NCI-H526 treated with DMSO at 0.1 percent for 48 hours (cell line): ENCODE data around the gene KIAA1671.

Source experiments
- DNase-seq: peaks from one replicate; lab custom pipeline; 2025; lab: John Stamatoyannopoulos, UW

The KIAA1671 gene

DNA sequence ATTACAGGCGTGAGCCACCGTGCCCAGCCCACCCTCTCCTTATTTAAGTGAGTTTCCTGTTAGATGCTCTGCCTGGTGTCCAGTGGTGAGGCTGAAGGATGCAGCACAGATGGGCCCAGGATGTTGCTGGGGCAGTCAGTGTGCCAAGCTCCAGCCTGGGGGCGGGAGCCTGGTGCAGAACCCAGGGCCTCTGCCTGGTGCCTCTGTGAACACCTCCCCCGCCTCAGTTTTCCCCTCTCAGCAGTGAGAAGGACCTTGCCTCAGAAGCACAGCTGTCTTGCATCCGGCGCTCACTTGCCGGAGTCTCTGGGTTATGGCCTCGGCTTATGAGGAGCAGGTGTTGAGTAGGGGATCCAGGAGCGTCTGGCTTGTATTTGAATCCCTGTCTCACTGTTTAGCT lies 116.2 kb downstream of the KIAA1671 start:
- DNase-seq: no peak

DNA sequence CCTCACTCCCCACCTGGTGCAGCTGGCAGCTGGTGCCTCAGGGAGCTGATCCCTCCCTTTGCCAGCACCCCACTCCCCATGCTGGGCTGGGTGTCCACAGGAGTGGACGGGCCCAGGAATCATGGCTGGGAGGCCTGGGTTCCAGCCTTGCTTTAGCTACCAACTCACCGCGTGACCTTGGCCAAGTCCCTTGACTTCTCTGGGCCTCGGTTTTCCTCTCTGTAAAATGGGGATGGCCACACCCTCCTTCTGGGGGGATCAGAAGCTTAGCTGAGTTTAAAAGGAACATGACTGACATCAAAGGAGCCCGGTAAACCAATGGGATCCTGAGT lies 116.9 kb downstream of the KIAA1671 start:
- no peak for DNase-seq

DNA sequence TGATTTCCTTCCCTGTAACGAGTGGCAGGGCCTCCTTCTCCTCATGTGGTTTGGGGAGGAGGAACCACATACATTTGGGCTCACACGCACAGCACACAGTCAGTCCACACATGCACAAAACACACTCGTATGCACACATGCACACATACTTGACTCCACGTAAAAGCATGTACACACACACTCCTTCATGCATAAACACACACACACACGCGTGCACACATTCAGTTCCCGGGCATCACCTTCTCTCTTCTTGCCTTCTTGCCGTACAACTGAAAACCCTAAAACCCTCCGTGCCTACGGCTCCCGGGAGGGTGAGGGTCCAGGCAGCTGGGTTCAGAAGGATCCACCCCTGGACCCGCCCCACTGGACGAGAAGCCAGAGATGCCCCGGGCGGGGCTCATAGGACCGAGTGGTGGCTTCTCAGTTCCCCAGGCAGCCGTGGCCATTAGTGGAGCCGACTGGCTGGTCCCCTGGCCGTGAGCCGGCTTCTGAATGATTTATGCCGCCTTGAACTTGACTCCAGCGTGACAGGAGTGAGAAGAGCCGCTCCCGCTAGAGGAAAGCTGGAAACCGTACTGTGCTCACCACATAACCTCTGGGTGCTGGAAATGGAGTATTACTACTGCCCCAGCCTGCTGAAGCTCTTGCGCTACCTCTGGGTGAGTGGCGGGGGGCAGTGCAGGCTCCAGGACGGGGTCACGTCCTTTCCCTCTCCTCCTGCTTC lies 117.4 kb downstream of the KIAA1671 start:
- no peak for DNase-seq

DNA sequence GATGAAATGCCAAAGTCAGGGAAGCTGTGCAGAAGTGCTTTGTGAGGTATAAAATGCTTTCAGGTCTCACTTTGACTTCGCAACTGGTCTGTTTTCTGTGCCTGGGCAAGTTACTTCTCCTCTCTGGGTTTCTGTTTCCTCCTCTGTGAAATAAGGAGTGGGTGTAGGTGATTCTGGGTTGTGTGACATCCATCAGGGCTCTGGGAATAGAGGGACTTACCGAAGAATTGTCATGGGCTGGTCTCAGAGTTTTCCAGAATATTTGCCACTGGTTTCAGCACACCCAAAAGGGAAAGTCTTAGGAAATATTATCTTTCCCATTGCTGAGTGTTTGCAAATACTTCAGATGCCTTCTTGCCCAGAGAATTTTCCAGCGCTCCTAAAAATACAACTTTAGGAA lies 118.4 kb downstream of the KIAA1671 start:
- no peak for DNase-seq

DNA sequence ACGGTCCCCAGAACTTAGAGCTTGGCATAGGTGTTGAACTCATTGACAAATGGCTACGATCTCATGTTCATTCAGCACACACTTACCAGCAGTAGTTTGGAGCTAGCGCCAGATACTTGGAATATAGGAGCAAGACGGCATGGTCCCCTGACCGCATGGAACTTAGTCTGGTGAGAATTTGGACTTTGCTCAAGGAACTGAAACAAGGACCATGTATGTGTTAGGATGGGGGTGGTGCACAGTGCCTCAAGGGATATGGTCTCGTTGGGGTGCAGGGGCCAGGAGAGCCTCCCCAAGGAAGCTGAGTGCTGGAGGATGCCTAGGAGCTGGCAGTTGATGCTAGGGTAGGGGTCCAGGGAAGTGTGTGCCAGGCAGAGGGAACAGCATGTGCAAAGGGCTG lies 119.2 kb downstream of the KIAA1671 start:
- DNase-seq: no peak

DNA sequence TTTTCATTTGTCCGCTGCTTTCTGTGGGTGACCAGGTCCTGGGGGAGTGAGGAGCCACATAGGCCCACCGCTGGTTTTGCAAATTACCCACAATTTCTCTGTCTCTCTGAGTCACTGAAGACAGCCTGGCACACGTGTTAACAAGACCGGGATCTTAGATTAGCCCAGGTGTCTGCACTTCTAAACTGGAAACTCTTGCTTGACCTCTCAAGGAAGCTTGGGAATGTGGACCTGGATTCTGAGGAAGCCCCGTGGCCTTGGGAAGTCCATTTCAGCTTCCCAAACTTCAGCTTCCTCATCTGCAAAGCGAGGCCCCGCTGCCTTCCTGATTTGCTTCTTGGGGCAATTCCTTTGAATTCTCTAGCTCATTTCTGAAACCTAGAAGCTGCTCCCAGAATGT lies 119.9 kb downstream of the KIAA1671 start:
- DNase-seq: no peak

DNA sequence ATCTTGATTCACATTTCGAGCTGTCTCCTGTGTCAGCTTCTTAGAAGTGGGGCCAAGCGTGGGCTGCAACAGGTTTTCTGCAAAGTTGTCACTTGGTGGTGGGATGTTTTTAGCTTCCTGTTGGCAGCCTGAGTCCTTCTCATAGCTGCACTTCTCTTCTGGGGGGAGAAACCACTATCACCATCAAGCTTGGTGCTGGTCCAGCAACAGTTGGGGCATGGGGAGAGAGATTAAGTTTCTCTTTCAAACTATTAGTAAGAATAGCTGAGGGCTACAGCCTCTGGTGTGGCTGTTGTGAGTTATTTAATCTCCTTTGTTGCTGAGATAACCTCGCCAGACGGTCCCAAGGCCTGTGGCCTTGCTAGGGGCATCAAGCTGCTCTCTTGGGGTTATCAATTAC lies 123.8 kb downstream of the KIAA1671 start:
- DNase-seq: no peak

DNA sequence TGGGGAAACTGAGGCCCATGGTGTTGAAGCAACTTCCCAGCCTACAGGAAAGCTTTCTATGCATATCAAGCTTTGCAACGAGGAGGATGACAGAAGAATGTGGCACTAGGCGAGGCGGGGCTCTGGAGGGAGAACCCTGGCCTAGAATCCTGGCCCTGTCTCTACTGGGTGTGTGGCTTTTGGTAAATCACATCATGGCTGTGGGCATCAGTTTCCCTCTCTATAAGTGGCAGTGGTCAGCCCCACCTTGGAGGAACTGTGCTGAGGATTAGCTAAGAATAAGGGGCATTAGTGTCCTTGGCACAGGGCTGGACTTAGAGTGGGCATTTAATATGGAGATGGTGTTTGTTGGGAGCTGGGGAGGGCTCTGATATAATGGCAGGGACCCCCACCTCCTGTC lies 124.5 kb downstream of the KIAA1671 start:
- no peak for DNase-seq

DNA sequence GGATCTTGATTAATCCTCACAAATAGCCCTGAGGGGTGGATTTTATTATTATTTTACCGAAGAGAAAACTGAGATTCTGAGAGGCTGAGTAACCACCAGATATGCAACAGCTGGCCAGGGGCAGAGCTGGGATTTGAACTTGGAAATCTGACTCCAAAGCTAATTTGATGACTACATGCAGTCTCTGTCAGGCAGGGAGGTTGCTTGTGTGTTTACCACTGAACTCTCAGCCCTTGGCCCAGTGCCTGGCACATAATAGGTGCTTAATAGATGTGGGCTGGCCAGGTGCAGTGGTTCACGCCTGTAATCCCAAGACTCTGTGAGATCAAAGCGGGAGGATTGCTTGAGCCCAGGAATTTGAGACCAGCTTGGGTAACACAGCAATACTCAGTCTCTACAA lies 125.4 kb downstream of the KIAA1671 start:
- no peak for DNase-seq

DNA sequence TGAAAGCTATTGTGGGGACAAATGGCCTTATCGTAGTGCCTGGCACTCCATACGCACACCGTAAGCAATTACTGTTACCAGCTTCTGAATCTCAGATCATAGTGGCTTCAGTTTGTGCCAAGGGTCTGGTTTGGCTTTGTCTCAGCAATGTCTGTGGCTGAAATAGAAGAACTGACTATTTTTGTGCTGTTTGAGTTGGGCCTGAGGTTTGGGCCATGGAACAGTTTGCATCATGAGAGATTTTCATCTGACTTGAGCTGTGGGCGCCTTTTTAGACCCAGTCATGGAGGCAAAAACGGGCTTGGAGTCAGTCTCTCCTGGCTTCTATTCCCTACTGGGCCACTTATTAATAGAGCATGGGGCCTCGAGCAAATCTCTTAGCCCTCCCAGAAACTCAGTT lies 126.1 kb downstream of the KIAA1671 start:
- no peak for DNase-seq

DNA sequence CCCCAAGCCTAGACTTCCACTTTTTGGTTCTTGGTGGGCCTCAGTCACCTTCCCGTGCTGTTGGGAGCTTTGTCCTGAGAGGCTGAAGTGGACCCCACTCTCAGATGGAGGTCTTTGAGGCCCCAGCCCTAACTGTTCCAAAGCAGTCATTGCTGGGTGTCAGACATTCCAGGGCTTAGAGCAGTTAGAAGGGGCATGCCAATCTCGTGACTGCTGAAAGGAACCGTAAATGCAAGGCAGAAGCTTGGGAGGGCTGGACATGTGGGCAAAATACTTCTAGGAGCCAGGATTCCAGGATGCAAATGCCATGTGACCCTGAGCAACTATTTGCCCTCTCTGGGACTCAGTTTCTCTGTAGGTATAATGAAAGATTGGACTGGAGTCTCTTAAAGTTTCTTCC lies 128.3 kb downstream of the KIAA1671 start:
- DNase-seq: no peak

DNA sequence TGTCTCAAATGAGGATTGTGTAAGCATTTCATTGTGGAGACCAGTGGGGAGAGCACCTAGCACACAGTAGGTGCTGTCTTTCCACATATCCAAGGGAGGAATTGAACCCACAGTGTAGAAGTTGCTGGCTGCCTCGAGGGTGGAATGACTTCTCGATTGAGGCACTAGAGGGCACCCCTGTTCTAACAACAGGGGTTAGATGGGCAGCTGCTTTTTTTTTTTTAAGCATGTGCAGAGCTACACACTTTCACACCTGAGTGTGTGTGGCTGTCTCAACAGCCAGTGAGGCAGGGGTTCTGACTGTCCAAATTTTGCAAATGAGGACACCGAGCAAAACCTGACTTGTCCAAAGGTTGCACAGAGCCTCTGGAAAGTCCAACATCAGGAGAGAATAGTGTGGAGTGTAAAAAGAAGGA lies 128.9 kb downstream of the KIAA1671 start:
- no peak for DNase-seq

DNA sequence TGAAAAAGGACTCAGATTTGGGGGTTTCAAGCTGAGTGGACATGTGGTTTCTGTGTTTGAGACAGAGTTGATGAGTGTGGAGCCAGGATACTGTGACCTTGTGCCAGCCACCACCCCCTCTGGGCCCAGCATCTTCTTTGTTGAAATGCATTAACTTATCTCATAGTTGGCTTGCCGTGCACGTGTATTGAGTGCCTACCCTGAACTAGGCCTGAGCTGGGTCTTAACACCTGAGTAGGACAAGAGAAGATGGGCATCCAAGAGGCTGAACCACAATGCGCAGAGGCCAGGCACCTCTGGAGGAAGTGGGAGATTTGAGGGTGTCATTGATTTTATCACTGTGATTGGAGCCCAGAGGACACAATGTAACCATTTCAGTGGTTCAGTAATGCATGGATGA lies 129.6 kb downstream of the KIAA1671 start:
- DNase-seq: no peak

DNA sequence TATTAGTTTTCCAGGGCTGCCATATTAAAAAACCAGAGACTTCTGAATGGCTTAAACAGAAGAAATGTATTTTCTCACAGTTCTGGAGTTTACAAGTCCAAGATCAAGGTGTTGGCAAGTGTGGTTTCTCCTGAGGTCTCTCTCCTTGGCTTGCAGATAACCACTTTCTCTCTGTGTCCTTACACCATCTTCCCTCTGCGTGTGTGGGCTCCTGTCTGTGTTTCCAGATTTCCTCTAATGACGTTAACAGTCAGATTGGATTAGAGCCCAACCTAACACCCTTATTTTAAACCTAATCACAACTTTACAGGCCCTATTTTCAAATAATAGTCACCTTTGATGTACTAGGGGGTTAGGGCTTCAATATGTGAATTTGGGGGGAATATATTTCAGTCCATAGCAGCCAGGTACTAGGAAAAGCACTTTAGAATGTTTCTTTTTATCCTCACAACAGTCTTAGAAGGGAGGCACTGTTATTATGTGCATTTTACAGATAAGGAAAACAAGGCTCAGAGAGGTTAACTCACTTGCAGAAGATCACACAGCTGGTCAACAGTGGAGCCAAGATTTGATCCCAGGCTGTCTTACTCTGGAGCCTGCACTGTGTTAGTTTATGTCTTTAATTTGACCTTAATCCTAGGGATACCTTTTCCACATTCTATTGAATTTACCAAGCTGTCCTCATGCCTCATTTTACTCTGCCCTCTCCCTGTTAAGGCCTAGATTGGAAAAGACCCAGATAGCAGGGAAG lies 130.7 kb downstream of the KIAA1671 start:
- no peak for DNase-seq

DNA sequence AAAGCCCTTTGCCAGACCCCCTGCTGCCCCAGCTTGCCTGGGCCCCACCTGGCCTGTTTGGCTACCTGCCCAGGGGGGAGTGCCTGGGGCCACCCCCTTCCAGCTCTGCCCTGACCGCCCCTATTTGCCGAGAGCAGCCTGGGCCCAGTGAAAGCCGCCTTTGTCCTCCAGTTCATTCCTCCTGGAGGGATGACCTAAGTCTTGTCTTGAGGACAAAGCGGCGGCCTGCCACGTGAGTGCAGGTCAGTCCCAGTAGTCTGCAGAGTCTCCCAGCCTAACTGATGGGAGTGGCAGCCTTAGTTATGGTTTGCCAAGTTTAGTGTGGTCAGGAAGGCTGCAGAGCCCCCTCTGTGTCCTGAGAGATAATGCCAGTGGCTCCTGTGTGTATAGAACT lies 131.3 kb downstream of the KIAA1671 start:
- no peak for DNase-seq

DNA sequence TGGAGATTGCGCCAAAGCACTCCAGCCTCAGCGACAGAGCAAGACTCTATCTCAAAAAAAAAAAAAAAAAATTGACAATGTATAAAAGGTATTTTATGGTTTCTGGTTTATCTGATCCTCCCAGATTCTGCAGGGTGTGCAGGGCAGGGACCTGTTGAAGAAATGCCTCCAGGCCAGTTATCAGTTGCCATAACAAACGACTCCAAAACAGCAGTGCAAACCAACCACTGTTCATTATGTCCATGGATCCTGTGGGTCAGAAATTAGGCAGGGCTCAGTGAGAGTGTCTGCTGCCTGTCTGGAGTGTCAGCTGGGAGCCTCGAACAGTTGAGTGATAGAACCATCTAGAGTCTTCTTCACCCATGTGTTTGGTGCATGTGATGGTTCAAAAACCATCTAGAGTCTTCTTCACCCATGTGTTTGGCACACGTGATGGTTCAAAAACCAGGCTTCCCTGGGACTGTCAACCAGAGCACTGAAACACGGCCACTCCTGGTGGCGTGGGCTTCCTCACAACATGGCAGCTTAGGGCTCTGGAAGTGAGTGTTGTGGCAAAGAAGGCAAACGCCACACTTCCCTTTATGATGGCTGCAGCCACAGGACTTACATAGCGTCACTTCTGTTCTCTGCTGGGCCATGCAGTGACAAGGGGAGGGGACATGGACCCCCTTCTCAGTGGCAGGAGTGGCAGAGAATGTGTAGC lies 132.0 kb downstream of the KIAA1671 start:
- no peak for DNase-seq

DNA sequence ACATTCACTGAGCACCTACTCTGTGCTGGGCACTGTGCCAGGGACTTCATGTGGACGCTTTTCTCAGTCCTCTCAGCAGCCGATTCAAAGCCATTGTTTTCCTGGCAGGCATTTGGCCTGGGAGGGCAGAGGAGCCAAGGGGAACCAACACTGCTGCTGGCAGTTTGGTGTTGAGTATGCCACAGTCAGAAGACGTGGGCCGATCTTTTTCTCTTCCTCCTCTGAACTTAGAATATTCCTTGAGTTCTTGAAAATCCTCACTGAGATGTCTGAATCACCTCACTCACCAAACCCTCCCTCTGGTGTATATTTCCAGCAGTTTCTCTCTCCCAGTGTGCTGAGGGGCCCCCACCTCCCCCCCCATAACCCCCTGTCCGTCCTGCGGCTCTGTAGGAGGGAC lies 132.6 kb downstream of the KIAA1671 start:
- DNase-seq: no peak

DNA sequence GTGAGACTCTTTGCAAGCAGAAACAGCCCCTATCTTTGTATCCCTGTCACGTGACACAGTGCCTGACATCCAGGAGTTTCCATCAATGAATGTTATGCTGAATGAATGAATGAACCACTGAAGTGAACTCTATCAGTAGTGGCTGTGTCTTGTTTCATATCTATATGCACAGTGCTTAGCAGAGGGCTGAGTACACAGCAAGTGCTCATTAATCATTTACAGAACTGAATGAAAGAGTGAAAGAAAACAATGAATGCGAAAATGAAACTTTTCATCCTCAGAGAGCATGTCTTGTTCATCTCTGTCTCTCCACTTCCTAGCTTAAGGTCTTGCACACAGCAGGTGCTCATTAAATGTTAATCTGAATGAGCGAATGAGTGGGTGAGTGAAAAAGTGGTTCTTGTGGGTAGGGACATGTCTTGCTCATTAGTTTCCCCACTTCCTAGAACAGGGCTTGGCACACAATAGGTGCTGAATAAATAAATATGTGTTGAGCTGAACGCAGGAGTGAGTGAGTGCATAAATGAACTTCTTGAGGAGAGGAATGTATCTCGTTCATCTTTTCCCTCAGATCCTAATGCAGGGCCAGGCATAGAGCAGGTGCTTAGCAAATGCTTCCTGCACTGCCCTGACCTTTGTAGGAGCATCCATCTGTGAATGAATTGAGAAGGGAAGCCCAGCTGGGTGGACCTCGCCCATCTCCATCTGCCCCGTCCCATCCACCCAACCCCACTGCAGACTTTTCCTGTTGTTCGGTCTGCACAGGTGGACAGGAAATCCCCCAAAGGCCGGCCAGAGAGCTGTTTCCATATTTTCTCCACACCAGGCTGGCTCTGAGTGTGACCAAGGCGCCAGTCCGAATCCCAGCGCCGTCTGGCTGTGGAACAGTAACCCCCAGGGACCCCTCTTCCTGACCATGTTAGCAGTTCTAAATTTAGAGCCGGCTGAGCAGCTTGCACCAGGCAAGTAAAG lies 133.7 kb downstream of the KIAA1671 start:
- no peak for DNase-seq

DNA sequence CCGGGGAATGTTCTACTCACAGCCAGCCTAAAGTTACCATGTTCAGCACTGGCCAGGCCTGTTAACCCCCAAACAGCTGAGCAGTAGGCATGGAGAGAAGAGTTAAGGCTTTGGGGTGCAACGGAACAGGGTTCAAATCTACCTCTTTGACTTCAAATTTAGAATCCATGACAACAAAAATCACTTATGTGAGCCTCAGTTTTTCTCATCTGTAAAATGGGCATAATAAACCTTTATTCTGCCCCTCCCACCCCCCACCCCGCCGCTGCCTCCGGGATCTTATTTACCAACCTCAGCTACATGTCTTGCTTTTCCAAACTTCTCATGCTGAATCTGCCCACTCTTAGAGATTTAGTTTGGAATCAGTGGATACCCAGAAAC lies 134.4 kb downstream of the KIAA1671 start:
- DNase-seq: no peak

DNA sequence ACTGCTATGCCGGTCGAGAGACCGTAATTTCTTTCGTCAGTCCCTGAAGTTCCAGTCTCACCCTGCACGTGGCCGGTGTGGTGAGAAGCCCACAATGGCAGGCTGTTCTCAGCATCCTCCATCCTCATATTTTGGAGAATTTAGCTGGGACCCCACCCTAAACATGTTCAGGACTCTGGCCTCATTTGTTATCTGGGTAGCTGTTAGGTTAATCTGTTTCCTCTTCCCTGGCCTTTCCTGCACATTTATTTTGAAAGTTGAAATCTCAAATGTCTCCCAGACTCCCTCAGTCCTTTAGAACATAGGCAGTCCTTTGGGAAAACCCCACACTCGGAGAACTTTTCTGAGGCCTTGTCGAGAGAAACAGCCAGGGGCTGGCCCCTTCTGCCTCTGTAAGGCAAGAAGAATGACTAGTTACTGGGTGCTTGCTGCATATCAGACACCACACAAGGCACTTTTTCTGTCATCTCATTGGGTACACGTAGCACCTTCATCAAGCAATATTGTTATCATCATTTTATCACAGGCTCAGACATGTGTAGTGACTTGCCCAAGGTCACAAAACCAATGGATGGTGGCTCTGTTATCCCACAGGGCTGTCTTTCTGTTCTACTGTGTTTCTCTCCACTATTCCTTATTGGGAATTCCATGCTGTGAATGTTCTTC lies 137.8 kb downstream of the KIAA1671 start:
- no peak for DNase-seq

DNA sequence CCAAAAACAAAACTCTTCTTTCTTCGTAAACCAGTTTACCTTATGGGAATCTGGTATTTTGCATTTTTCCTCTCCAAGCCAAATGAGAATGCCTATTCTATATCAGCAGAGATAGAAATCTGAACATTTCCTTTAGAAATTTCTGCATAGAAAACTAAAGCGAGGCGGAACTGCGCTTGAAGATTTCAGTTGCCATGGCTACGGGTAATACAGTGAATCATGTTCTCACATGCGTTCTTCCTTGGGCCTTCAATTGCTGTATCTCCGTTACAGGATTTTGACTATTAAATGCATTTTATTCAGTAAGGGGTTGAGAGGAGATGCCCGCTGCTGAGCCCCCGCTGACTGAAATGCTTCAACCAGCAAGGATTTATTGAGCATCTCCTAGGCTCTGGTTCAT lies 138.9 kb downstream of the KIAA1671 start:
- DNase-seq: no peak

DNA sequence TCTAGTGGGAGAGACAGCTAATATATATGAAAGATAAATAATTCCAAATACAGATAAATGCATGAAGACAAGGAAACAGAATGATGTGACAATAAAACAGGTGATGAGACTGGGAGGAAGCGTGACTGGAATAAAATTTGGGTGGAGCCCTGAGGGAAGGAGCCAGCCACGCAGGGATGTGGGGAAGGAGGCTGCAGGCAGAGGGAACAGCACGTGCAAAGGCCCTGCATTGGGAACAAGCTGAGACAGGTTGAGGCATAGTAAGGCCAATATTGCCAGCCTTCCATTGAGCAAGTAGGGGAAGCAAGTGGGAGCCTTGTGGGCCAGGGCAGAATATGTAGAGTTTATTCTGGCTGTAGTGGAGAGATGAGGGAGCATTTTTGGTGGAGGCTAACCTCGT lies 139.6 kb downstream of the KIAA1671 start:
- DNase-seq: no peak
